ENCODE results near the gene G6PD.

DNA sequence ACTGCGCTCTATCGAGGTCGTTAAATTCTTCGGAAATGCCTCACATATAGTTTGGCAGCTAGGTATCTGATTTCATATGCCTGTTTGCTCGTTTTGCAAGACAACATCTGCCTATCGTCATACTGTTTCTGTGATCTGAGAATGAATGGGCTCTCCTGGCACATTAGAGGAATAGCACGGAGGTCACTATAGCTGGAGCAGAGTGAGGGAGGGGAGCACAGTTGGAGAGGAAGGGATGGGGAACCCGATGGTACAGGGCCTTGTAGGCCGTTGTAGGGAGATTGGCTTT, 1.3 kb upstream of the G6PD start:
- TF ChIP-seq CTCF (IDR thresholded peaks at IDR 0.05; ENCODE audit: insufficient read depth, low read length) (no peak), POLR2AphosphoS5 (IDR thresholded peaks at IDR 0.05; ENCODE audit: low read depth) (no peak), REST (IDR thresholded peaks at IDR 0.05; ENCODE audit: insufficient replicate concordance, low read depth) (no peak), SPI1 (IDR thresholded peaks at IDR 0.05; ENCODE audit: borderline replicate concordance, low read depth) (no peak)

Data from HL-60 (cell line).